Urothelium cell line (cell line): ENCODE data around the gene CCDC107.
"Not testable (repeated sequence)": the region's sequence is repeated elsewhere in the genome, so short reads cannot be mapped to it uniquely, and the experiment has no call there.

Source experiments
- DNase-seq: peaks from one replicate; pipeline ENCODE4 v3.0.0; 2011; ENCODE audit warnings: low spot score, mixed read lengths
- FAIRE-seq: peaks from 2 replicates; lab custom pipeline; 2011; peaks lifted over from hg19 to GRCh38; lab: Jason Lieb, UNC

CCDC107 gene, protein sequence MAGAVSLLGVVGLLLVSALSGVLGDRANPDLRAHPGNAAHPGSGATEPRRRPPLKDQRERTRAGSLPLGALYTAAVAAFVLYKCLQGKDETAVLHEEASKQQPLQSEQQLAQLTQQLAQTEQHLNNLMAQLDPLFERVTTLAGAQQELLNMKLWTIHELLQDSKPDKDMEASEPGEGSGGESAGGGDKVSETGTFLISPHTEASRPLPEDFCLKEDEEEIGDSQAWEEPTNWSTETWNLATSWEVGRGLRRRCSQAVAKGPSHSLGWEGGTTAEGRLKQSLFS

DNA sequence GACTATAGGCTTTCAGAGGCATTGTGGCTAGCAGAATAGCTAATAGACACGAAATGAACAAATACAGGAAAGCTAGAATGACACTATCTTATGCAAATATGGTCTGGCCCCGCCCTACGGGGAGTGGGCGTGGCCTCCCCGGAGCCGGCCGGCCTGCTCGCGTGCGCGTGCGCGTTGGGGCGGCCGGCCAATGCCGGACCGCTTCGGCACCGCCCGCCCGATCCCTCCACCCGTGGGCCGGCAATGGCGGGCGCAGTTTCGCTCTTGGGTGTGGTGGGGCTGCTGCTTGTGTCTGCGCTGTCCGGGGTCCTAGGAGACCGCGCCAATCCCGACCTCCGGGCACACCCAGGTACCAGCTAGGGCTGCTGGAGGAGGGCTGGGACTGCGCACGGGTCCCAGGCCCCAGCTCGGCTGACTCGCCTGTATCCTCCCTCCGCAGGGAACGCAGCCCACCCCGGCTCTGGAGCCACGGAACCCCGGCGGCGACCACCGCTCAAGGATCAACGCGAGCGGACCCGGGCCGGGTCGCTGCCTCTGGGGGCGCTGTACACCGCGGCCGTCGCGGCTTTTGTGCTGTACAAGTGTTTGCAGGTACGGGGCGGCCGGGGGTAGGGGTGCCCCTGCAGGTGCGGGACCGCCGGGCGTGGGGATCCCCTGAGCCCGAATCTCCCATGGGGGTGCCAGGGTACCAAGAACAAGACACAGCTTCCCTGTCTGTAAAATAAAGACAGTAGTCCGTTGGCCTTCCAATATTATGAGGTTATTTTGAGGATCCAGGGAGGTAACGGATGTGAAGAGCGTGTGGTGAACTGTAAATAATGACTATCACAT, at the start of gene CCDC107:
Gene CCDC107 (plus strand): TSS at position 156 of the 831 bp plus-strand sequence. CDS start 88 bp downstream, at position 244.
- DNase-seq (peak; percentile 97), FAIRE-seq (peak; percentile 75)

DNA sequence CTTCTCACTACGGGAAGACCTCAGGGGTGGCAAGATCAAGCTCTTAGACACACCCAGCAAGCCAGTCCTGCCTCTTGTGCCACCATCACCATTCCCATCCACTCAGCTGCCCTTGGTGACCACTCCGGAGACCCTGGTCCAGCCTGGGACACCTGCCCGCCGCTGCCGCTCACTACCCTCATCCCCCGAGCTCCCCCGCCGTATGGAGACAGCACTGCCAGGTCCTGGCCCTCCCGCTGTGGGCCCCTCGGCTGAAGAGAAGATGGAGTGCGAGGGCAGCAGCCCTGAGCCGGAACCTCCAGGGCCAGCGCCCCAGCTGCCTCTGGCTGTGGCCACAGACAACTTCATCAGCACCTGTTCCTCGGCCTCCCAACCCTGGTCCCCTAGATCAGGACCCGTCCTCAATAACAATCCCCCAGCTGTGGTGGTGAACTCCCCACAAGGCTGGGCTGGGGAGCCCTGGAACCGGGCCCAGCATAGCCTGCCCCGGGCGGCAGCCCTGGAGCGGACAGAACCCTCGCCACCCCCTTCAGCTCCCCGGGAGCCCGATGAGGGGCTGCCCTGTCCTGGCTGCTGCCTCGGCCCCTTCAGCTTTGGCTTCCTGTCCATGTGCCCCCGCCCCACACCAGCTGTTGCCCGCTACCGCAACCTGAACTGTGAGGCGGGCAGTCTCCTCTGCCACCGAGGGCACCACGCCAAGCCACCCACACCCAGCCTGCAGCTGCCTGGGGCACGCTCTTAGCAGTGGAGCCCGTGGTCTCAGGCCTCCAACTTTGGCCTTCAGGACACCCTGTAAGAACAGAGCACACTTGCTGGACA, 48.9 kb upstream of the CCDC107 start:
- no peak for DNase-seq
- no peak for FAIRE-seq

DNA sequence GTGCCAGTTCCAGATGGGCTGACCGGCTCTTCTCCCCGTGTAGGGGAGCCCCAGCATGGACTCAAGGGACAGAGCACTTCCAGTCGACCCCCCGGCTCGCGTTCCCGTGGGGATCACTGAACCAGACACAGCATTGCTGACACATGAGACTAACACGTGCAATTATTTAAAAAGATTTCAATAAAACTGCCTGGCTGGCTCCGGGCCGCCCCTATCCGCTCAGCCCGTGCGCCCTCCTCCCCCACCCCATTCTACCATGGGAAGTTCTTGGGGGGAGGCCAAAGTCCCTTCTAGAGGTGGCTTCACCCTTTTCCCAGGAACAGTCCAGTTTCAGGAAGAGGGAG, 48.3 kb upstream of the CCDC107 start:
- FAIRE-seq (no peak), DNase-seq (no peak)

DNA sequence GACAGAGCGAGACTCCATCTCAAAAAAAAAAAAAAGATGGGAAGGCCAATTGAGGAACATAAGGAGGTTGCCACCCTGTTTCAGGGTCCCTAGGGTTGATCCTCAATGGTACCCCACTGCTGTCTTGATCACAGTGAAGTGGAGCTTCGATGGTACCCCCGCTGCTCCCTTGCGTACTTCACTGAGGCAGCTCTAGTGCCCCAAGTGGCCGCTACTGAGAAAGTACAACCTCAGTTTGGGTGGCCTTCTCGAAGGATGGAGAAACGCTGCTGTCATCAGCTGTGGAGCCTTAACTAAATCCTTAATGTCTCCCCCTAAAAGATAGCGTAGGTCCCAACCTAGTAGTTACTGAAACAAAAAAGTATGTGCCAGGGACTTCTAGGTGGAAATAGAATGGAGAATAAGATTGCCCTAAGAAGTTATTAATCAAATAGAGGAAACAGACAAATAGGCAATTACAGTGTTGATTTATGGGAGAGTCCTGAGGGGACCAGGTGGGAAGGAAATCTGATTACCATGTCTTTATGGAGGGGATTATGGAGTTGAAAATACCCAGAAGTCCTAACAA, 46.8 kb upstream of the CCDC107 start:
- DNase-seq: peak; percentile 58
- FAIRE-seq: peak; percentile 44

DNA sequence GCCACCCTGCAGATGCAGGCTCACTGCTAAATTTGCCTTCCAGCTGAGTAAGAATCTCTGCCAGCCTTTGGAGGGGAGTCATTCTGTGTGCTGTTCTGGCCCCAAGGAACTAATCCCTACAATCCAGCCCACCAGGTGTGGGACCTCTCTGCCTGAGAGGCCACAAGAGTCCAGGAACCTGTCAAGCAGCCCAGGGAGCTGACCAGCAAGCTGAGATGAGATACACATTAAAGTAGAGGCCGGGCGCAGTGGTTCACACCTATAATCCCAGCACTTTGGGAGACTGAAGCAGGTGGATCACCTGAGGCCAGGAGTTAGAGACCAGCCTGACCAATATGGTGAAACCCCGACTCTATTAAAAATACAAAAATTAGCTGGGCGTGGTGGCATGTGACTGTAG, 46.0 kb upstream of the CCDC107 start:
- FAIRE-seq, DNase-seq: not testable (repeated sequence)

DNA sequence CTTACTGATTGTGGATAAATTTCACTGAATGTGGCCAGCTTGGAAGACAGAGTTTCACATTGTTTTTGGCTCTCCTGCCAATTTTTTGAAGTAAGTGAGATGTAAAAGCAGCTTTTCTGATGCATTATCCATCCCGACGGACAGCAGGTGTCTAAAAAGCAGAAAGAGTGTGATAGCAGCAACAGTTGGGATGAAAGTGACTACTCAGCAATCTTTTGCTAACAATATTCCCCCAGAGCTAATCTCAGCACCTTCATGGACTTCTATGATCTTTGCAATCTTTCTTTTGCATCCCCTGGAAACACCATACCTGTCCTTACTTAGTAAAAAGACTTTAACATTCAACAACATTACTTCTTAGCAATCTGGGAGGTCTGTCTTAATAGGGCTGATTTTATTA, 45.2 kb upstream of the CCDC107 start:
- FAIRE-seq (peak; percentile 44), DNase-seq (no peak)

DNA sequence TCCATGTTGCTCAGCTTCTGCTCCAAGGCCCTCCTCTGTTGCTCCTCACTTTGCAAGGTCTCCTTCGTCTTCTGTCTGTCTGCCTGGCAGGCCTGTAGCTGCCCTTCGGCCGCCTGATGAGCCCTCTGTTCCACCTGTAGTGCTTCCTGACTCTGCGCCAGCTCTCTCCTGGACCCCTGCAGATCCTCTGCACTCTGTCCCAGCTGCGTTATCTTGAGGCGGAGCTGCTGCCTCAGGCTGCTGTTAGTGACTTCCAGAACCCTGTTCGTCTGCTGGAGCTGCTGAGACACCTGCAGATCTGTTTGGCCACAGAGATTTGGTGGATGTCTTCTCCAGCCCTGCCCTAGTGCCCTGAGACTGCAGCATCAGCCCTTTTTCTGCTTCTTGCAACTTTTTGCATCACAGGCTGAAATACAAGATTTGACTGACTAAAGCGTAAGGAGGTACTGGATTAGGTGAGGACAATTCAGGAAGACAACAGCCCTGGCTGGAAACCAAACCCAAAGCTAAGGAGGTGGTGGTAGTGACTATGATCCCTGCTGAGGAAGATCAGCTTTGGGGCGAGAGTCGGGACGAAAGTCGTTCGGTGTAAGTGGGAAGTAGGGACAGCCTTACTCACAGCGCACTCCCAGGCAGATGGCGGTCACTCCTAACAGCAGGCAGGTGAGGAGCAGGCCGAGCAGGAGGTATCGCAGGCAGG, 42.0 kb upstream of the CCDC107 start:
- FAIRE-seq (no peak), DNase-seq (no peak)

DNA sequence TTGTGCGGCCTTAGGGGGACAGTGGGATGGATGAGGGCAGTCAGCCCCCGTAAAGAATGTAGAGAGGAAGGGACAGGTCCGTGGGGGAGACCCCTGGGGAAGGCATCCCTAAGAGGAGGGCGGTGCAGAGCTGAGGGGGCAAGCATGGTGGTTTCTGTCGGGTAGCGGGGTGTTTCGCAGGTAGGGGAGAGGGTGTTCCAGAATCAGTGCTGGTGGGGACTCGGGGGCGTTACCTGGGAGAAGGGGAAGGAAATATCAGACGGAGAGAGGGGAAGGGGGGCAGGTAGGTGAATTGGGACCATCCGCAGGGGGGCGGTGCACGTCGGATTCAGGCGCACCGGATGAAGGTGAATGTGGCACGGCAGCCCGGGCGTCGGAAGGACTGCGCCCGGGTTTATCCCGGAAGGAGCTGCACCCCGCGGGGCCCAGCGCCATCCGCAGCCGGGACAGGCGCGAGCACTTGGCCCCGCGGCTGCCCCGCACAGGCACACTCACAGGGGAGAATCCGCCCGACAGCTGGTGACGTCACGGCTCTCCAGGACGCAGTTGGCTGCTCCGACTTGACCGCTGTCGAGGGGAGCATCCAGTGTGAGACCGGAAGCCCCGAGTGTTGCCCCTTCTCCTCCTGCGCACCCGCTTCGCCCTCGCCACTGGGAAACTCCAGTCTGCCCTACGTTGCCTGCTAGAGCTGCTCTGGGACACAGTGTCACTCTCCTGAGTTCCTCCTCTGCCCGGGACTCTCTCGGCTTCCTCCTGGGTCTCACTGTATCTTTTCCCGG, 41.2 kb upstream of the CCDC107 start:
- no peak for FAIRE-seq
- no peak for DNase-seq

DNA sequence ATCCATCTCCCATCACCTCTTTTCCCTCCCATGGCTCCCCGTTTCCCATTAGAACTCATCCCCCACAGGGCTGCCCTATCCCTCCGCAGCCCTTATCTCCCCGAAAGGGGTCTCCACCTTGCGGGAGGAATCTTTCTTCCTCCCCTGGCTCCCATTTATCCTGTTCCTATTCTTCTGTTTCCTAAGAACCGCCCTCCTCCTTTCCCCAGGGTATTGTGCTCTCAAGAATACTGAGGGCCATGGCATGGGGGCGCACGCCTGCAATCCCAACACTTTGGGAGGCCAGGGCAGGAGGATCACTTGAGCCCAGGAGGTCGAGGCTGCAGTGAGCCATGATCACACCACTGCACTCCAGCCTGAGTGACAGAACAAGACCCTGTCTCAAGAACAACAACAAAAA, 40.5 kb upstream of the CCDC107 start:
- no peak for FAIRE-seq
- no peak for DNase-seq

DNA sequence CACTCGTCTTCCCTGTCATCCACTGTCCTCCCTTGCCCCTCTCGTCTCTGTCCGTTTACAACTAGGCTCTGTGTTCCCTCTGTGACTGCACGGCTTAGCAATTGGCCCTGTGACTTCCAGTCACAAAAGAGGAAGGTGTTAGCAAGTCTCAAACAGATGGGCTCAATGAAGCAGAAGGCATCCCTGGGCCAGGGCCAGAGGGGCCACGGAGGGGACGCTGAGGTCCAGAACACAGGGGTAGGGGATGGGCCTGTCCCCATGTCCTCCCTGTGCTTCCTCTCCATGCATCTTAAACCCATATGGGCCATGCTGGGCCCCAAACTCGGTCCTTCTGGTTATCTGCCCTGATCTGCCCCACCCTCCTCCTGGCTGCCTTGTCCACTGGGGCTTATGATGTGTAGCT, 39.8 kb upstream of the CCDC107 start, which contains the start of gene CD72:
Gene CD72 (minus strand): TSS at position 89 of the 403 bp plus-strand sequence. CDS start 110 bp downstream, outside the sequence.
- DNase-seq (no peak), FAIRE-seq (no peak)

DNA sequence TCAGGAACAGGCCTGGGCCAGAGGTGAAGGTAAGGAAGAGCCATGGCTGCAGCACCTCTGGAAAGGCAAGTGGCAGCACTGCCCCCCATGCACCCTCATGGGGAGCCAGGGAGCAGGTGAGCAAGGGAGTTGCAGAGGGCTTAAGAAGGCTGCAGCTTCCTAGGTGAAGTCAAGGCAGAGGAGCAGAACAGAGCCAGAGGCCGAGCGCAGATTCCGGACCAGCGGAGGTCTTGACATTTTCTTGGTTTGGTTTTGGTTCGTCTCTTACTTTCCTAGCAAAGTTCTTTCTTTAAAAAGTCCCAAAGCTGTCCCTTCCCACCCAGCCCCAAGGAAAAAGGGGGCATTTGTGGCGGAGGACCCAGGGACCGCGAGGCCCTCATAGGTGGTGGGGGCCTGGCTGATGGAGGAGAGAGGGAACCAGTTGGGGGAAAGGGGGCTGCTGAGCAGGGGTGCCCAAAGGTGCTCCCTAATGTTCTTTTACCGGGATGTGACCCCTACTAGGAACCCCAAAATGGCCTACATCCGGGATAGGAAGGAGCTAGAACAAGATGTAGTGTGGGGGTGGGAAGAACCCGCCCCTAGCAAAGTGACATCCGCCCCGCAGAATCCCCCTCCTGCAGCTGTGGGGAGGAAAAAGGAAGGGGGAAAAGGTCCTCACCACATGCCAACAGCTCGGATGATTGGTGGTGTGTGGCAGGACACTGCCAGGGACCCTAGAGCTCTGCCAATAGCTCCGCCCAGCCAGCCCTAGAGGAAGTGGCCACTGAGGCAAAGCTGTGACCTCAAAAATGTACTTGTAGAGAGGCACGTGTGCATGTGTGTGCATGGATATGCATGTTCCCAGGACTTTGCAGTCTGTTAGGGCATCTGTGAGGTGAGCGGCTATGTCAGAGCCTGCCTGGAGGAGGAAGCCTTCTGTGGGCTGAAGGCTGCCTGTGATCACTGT, 39.0 kb upstream of the CCDC107 start:
- FAIRE-seq (no peak), DNase-seq (no peak)

DNA sequence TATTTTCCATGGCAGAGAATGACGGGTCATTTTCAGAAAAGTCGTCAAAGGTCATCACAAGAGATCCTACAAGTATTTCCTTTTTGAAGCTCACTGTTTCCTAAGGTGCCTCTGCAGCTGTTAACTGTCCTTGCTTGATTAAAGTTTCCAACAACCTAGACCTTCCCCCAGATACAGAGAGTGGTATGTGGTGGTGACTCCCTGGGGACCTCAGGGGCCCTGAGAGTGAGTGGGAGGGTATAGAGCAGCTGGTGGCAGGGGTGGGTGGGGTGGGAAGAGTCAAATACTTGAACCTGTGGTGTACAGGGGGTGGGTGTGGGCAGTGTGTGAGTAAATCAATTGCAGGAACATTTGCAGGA, 38.3 kb upstream of the CCDC107 start:
- no peak for DNase-seq
- no peak for FAIRE-seq

DNA sequence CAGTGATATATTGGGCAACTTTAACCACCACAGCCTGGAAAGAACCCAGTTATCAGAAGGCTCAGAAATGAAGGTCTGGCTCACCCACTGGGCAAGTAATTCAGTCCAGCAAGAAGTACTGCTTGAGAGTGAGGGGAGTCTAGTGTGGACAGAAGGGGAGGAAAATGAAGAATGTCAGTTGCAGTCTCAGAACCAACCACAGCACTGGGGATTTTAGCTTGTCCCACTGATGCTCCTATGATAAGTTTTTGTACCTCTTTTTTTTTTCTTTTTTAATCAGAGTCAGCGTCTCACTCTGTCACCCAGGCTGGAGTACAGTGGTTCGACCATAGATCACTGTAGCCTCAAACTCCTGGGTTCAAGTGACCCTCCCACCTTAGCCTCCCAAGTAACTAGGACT, 30.5 kb upstream of the CCDC107 start:
- no peak for DNase-seq
- no peak for FAIRE-seq

DNA sequence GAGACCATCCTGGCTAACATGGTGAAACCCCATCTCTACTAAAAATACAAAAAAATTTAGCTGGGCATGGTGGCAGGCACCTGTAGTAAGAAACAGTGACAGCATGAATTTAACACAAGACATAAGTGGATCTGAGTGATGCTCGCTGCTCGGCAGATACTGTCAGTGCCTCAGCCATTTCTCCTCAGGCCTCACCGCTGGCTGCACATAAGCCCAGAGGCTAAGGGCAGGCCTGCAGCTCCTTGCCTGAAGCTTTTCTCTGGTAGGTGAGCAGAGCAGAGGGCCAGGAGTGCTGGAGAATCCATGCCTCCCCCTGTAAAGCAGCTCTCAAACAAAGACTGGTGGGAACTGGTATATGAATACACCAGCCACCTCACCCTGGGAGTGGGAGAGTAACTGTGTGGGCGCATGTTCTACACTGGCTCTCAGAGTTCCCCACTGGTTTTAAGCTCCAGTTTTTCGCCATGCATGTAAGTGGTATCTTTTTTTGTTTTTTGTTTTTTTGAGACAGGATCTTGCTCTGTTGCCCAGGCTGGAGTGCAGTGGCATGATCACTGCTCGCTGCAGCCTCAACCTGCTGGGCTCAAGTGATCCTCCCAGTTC, 29.6 kb upstream of the CCDC107 start:
- FAIRE-seq: no peak

DNA sequence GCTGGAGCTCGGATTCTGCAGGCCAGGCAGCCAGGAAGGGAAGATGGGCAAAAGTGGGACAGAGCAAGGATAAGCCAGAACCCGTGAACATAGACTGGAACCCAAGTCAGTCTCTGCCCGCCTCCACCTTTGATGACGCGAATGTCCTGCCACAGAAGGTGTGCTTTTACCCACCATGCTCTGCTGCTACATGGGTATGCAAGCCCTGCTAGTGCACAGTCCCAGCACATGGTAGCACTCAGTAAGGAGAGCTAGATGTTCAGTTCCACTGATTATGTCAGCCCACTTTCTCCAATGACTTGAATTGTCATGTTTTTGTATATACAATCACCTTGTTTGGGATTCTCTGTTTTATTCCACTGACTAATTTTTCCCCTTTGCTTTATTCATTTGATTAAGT, 28.5 kb upstream of the CCDC107 start:
- FAIRE-seq: no peak
- no peak for DNase-seq

More for the DNA sequence above, 29.6 kb upstream of the CCDC107 start:
- DNase-seq: no peak

DNA sequence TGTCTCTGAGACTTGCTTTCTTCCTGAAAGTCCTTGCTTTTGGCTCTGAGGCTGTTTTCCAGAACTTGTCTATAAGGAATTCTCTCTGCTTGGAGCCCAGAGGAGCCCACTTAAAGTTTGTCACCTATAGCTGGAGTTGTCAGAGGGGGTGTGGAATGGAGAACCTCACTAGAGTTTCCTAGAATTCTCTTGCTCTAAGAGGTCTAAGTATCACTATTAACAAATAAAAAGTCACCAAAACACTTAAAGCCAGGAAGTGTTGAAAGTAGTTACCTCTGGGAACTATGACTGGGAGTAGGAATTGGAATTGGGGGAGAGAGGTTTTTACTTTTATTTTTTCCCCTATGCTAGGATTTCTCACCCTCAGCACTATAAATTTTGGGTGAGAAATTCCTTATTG, 22.4 kb upstream of the CCDC107 start:
- no peak for FAIRE-seq
- no peak for DNase-seq

DNA sequence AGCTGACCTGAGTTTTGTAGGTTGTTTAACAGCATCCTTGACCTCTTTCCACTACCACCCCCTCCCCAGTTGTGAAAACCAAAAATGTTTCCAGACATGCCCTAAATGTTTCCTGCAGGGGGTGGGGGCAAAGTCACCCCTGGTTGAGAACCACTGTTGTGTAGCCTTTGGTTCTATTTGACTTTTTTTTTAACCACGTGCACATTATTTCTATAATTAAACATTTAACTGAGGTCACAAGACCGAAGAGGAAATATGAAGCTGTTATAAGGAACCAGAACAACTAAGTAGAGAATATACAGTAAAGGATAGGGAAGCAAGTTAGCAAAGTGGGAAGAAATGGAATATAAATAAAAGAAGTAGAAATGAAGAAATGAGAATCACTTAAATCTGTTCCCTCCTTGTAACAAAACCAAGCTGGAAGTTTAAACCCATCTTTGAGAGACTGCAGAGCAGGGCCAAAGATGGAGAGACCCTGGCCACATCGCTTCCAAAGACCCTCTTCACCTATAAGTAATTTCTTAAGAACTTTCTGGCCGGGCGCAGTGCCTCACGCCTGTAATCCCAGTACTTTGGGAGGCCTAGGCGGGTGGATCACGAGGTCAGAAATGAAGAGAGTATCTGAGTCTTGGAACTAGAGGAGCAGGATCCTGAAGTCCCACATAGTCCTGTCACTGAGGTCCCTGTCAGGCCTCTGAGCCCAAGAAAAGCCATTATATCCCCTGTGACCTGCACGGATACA, 21.8 kb upstream of the CCDC107 start:
- FAIRE-seq: no peak
- DNase-seq: no peak

DNA sequence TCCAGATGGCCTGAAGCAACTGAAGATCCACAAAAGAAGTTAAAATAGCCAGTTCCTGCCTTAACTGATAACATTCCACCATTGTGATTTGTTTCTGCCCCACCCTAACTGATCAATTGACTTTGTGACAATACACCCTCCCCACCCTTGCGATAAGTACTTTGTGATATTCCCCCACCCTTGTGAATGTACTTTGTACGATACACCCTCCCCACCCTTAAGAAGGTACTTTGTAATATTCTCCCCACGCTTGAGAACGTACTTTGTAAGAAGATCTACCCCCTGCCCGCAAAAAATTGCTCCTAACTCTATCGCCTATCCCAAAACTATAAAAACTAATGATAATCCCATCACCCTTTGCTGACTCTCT, 21.2 kb upstream of the CCDC107 start:
- not testable (repeated sequence) for DNase-seq, FAIRE-seq
